SH-SY5Y (cell line): ENCODE measurements around the gene FRMD8.

Source experiments
- GATA2 ChIP-seq: IDR thresholded peaks from 2 replicates; pipeline ENCODE4 v1.6.1; 2011; ENCODE audit warnings: mild to moderate bottlenecking, low read depth, low read length
- GATA3 ChIP-seq: IDR thresholded peaks from 2 replicates; pipeline ENCODE4 v1.6.1; 2011; ENCODE audit warnings: low read depth, mild to moderate bottlenecking, low read length, moderate library complexity

GRCh38 chr11:65381716-65382032 lies 4.8 kb upstream of the FRMD8 start:
- no peak for TF ChIP-seq GATA2
- no peak for TF ChIP-seq GATA3
